NCI-H2171 treated with DMSO at 0.1 percent for 48 hours (cell line): ENCODE data around the gene NDUFA3.
"Not testable (repeated sequence)": the region's sequence is repeated elsewhere in the genome, so short reads cannot be mapped to it uniquely, and the experiment has no call there.

Experiments
- DNase-seq: peaks from one replicate; lab custom pipeline; 2025; lab: John Stamatoyannopoulos, UW

NDUFA3 gene

GRCh38 chr19:54102421-54103169 is at the start of gene NDUFA3:
TSS of gene NDUFA3 (plus strand) at chr19:54102855. CDS start at chr19:54102879, 24 bp downstream.
- DNase-seq = peak; percentile 94

- no peak for DNase-seq
Observed at GRCh38 chr19:54062643-54063042, 40.0 kb upstream of the NDUFA3 start.

- no peak for DNase-seq
Observed at GRCh38 chr19:54063350-54064116, 39.1 kb upstream of the NDUFA3 start, which contains the start of gene VSTM1. TSS of gene VSTM1 (minus strand) at chr19:54063897. CDS start at chr19:54063777, 120 bp downstream.

GRCh38 chr19:54069470-54069869 is 33.2 kb upstream of the NDUFA3 start:
- DNase-seq = no peak

GRCh38 chr19:54073829-54074228 is 28.8 kb upstream of the NDUFA3 start:
- no peak for DNase-seq

- DNase-seq = no peak
Observed at GRCh38 chr19:54074851-54075250, 27.8 kb upstream of the NDUFA3 start.

- no peak for DNase-seq
Observed at GRCh38 chr19:54077334-54077733, 25.3 kb upstream of the NDUFA3 start.

- no peak for DNase-seq
Observed at GRCh38 chr19:54081032-54081431, 21.6 kb upstream of the NDUFA3 start, which contains the start of gene TARM1. TSS of gene TARM1 (minus strand) at chr19:54081365. CDS start at chr19:54081340, 25 bp downstream.

GRCh38 chr19:54084410-54084809 is 18.2 kb upstream of the NDUFA3 start:
- no peak for DNase-seq

GRCh38 chr19:54094426-54095000 is 8.1 kb upstream of the NDUFA3 start:
- DNase-seq = no peak

- DNase-seq = no peak
Observed at GRCh38 chr19:54095136-54095858, 7.4 kb upstream of the NDUFA3 start.

GRCh38 chr19:54095859-54096616 is 6.6 kb upstream of the NDUFA3 start:
- peak; percentile 2 for DNase-seq

GRCh38 chr19:54096617-54097106 is 6.0 kb upstream of the NDUFA3 start:
- no peak for DNase-seq

- DNase-seq = no peak
Observed at GRCh38 chr19:54099190-54099902, 3.3 kb upstream of the NDUFA3 start.

- not testable (repeated sequence) for DNase-seq
Observed at GRCh38 chr19:54099903-54100255, 2.8 kb upstream of the NDUFA3 start.

- no peak for DNase-seq
Observed at GRCh38 chr19:54100561-54100960, 2.1 kb upstream of the NDUFA3 start, which contains the start of gene OSCAR. TSS of gene OSCAR (minus strand) at chr19:54100803. CDS start at chr19:54100792, 11 bp downstream.

GRCh38 chr19:54104998-54105715 is 2.5 kb downstream of the NDUFA3 start:
- DNase-seq = no peak

GRCh38 chr19:54105796-54106195 is 3.1 kb downstream of the NDUFA3 start:
- DNase-seq = no peak

GRCh38 chr19:54106716-54107115 is 4.1 kb downstream of the NDUFA3 start:
- DNase-seq = no peak
